ENCODE results near the gene CPNE4.

CPNE4 gene

DNA sequence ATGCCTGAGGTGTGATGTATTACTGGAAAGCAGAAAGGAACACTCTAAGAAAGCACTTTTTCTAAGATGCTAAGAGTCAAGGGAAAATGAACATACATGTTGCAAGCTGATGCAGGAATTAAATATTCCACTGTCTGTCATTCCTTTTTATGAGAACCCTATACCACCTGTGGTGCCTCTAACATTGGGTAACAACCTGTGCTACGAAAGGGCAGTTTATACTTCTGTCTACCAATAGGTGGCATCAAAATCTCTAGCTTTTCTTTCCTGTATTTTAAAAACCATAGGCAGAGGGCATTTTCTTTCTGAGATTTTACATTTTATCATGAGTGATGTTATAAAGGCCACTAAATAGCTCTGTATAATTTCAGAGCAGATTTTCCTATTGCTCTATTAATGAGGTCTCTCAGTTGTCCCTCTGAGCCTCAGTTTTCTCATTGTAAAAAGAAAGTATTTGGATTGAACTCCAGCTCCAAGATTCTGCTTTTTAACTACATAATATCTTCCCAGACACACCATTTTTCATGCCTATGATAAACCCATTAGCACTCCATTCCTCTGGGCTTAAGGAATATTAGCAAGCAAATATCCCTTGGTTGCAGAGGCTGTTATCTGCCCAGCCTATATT lies 3.5 kb upstream of the CPNE4 start:
- H3K36me3 ChIP-seq (ENCODE audit: control insufficient read depth, insufficient read depth, low read length), result no peaks in the 10 kb centered on the region
- H3K9me3 ChIP-seq (ENCODE audit: control insufficient read depth, insufficient read depth, low read length), result no peaks in the 10 kb centered on the region
- H3K4me1 ChIP-seq (ENCODE audit: control insufficient read depth, insufficient read depth, low read length), result no peaks in the 10 kb centered on the region
- no peak overlapping the region for H3K4me3 ChIP-seq (ENCODE audit: low read depth, low read length)
- H3K9ac ChIP-seq (ENCODE audit: low read depth, low read length), result no peak overlapping the region
- H3K27me3 ChIP-seq (ENCODE audit: control insufficient read depth, insufficient read depth, low read length), result peaks cover 29% of the 10 kb centered on the region

DNA sequence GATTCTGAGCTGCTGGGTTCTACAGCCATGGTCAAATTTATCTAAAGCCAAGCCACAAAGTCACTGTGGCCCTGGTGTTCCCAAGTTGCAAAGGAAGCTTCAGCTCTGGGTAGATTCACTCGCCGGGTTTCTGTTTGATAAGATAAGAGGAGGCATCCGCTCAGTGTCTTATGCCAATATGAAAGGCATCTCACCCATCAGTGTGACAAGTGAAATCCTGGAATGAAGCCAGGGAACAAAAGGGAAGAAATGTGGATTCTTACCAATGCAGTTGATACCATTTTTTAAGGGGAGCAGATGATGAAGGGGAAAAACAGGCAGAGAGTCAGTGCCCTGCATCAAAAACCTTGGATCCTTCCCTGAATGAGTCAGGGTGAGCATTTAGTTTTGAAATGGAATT lies 2.8 kb upstream of the CPNE4 start:
- H3K4me3 ChIP-seq (ENCODE audit: low read depth, low read length), result no peak overlapping the region
- no peaks in the 10 kb centered on the region for H3K36me3 ChIP-seq (ENCODE audit: control insufficient read depth, insufficient read depth, low read length)
- no peak overlapping the region for H3K9ac ChIP-seq (ENCODE audit: low read depth, low read length)
- no peaks in the 10 kb centered on the region for H3K9me3 ChIP-seq (ENCODE audit: control insufficient read depth, insufficient read depth, low read length)
- H3K27me3 ChIP-seq (ENCODE audit: control insufficient read depth, insufficient read depth, low read length), result peaks cover 37% of the 10 kb centered on the region
- H3K4me1 ChIP-seq (ENCODE audit: control insufficient read depth, insufficient read depth, low read length), result no peaks in the 10 kb centered on the region

DNA sequence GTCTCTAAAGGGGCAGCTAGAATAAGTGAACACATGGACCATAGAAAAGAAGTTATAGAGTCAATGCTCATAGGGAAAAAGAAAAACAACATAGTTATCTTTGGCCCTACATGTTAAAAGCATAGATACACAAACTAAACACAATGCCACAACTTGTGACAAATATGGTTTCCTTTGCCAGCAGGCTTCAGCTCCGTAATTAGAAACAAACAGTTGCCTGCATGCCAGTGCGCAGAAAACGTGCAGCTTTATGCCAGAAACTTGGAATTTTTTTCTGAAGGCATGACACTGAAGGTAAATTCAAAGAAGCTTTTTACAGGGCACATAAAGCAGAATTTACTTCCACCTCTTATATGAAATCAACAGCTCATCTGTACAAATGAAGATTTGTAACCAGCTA lies 2.2 kb upstream of the CPNE4 start:
- H3K9me3 ChIP-seq (ENCODE audit: control insufficient read depth, insufficient read depth, low read length), result no peaks in the 10 kb centered on the region
- no peak overlapping the region for H3K4me3 ChIP-seq (ENCODE audit: low read depth, low read length)
- no peaks in the 10 kb centered on the region for H3K36me3 ChIP-seq (ENCODE audit: control insufficient read depth, insufficient read depth, low read length)
- H3K27me3 ChIP-seq (ENCODE audit: control insufficient read depth, insufficient read depth, low read length), result peaks cover 42% of the 10 kb centered on the region
- no peak overlapping the region for H3K9ac ChIP-seq (ENCODE audit: low read depth, low read length)
- H3K4me1 ChIP-seq (ENCODE audit: control insufficient read depth, insufficient read depth, low read length), result no peaks in the 10 kb centered on the region

- no peaks in the 10 kb centered on the region for H3K36me3 ChIP-seq (ENCODE audit: control insufficient read depth, insufficient read depth, low read length)
- no peak overlapping the region for H3K9ac ChIP-seq (ENCODE audit: low read depth, low read length)
- peak overlapping the region; percentile 90 for H3K4me3 ChIP-seq (ENCODE audit: low read depth, low read length)
- no peaks in the 10 kb centered on the region for H3K9me3 ChIP-seq (ENCODE audit: control insufficient read depth, insufficient read depth, low read length)
- peaks cover 42% of the 10 kb centered on the region for H3K27me3 ChIP-seq (ENCODE audit: control insufficient read depth, insufficient read depth, low read length)
- no peaks in the 10 kb centered on the region for H3K4me1 ChIP-seq (ENCODE audit: control insufficient read depth, insufficient read depth, low read length)
Measured at GRCh38 chr3:132034097-132034485, 723 bp downstream of the CPNE4 start.

DNA sequence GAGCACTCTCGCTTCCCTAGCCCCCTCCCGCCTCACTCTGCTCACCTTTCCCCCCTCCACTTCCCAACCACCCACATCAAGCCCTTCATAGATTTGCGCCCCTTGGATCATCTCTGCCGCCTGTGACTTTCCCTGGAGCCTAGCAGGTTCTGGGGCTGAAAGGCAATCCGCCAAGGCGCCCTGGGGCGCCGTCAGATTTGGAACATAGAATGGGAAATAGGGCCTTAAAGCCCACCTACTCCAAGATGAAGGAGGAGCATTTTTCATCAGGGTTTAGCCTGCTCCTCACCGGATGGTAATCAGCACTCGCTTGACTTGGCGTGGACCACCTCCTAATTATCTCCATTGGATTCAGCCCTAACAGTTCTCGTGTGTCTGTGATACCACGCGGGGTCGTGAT lies 1.3 kb downstream of the CPNE4 start:
- H3K36me3 ChIP-seq (ENCODE audit: control insufficient read depth, insufficient read depth, low read length), result no peaks in the 10 kb centered on the region
- H3K9me3 ChIP-seq (ENCODE audit: control insufficient read depth, insufficient read depth, low read length), result no peaks in the 10 kb centered on the region
- no peak overlapping the region for H3K9ac ChIP-seq (ENCODE audit: low read depth, low read length)
- H3K27me3 ChIP-seq (ENCODE audit: control insufficient read depth, insufficient read depth, low read length), result peaks cover 42% of the 10 kb centered on the region
- peaks cover 3% of the 10 kb centered on the region for H3K4me1 ChIP-seq (ENCODE audit: control insufficient read depth, insufficient read depth, low read length)
- H3K4me3 ChIP-seq (ENCODE audit: low read depth, low read length), result peak overlapping the region; percentile 90

GRCh38 chr3:132032959-132033358 lies 1.9 kb downstream of the CPNE4 start:
- peaks cover 3% of the 10 kb centered on the region for H3K4me1 ChIP-seq (ENCODE audit: control insufficient read depth, insufficient read depth, low read length)
- no peaks in the 10 kb centered on the region for H3K9me3 ChIP-seq (ENCODE audit: control insufficient read depth, insufficient read depth, low read length)
- peaks cover 42% of the 10 kb centered on the region for H3K27me3 ChIP-seq (ENCODE audit: control insufficient read depth, insufficient read depth, low read length)
- H3K9ac ChIP-seq (ENCODE audit: low read depth, low read length), result no peak overlapping the region
- H3K36me3 ChIP-seq (ENCODE audit: control insufficient read depth, insufficient read depth, low read length), result no peaks in the 10 kb centered on the region
- H3K4me3 ChIP-seq (ENCODE audit: low read depth, low read length), result peak overlapping the region; percentile 90

- Histone ChIP-seq H3K4me3 (ENCODE audit: low read depth, low read length) (no peak overlapping the region), H3K27me3 (ENCODE audit: control insufficient read depth, insufficient read depth, low read length) (peaks cover 22% of the 10 kb centered on the region), H3K4me1 (ENCODE audit: control insufficient read depth, insufficient read depth, low read length) (peaks cover 3% of the 10 kb centered on the region), H3K9ac (ENCODE audit: low read depth, low read length) (no peak overlapping the region), H3K9me3 (ENCODE audit: control insufficient read depth, insufficient read depth, low read length) (no peaks in the 10 kb centered on the region), H3K36me3 (ENCODE audit: control insufficient read depth, insufficient read depth, low read length) (no peaks in the 10 kb centered on the region)
Measured at GRCh38 chr3:132029182-132029902, 5.5 kb downstream of the CPNE4 start.

DNA sequence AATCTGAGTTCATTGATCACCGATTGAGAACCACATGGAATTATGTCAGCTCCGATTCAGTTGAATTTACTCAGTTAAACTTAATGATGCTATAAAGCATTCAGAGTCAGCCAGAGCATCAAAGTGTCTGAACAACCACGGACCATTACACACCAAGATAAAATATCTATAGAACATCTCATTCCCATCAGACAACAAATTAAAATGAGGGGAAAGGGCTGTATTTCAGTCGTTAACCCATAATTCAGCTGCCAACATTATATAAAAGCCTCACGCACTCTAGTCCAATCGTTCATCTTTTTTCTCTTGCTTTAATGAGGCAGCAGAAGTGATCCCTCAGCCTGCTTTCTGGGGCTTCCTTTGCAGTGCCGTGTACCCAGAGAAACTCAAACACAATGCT lies 11.9 kb downstream of the CPNE4 start:
- no peak overlapping the region for H3K4me3 ChIP-seq (ENCODE audit: low read depth, low read length)
- no peaks in the 10 kb centered on the region for H3K27me3 ChIP-seq (ENCODE audit: control insufficient read depth, insufficient read depth, low read length)
- no peaks in the 10 kb centered on the region for H3K4me1 ChIP-seq (ENCODE audit: control insufficient read depth, insufficient read depth, low read length)
- H3K9me3 ChIP-seq (ENCODE audit: control insufficient read depth, insufficient read depth, low read length), result no peaks in the 10 kb centered on the region
- no peaks in the 10 kb centered on the region for H3K36me3 ChIP-seq (ENCODE audit: control insufficient read depth, insufficient read depth, low read length)
- H3K9ac ChIP-seq (ENCODE audit: low read depth, low read length), result no peak overlapping the region

GRCh38 chr3:132020058-132020457 lies 14.8 kb downstream of the CPNE4 start:
- Histone ChIP-seq H3K27me3 (ENCODE audit: control insufficient read depth, insufficient read depth, low read length) (no peaks in the 10 kb centered on the region), H3K9me3 (ENCODE audit: control insufficient read depth, insufficient read depth, low read length) (no peaks in the 10 kb centered on the region), H3K4me3 (ENCODE audit: low read depth, low read length) (no peak overlapping the region), H3K36me3 (ENCODE audit: control insufficient read depth, insufficient read depth, low read length) (no peaks in the 10 kb centered on the region), H3K9ac (ENCODE audit: low read depth, low read length) (no peak overlapping the region), H3K4me1 (ENCODE audit: control insufficient read depth, insufficient read depth, low read length) (no peaks in the 10 kb centered on the region)

DNA sequence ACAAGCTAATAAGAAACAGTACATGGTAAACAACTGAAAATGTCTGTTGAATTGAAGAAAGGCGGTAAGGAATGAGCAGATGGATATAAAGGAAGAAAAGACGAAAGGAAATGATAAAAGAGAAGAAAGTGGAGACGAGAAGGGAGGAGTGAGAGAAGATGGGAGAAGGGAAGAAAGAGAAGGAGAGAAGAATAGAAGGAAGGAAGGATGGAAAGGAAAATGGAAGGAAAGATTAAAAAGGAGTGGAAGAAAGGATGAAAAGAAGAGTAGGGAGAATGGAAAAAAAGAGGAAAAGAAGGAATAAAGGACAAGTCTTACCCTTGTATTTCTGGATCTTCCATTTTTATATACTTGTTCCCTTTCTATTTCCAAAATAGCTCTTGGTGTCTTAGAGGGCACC lies 17.7 kb downstream of the CPNE4 start:
- no peaks in the 10 kb centered on the region for H3K27me3 ChIP-seq (ENCODE audit: control insufficient read depth, insufficient read depth, low read length)
- no peaks in the 10 kb centered on the region for H3K36me3 ChIP-seq (ENCODE audit: control insufficient read depth, insufficient read depth, low read length)
- no peak overlapping the region for H3K9ac ChIP-seq (ENCODE audit: low read depth, low read length)

GRCh38 chr3:132016061-132017041 lies 18.5 kb downstream of the CPNE4 start:
- Histone ChIP-seq H3K4me3 (ENCODE audit: low read depth, low read length) (no peak overlapping the region), H3K36me3 (ENCODE audit: control insufficient read depth, insufficient read depth, low read length) (no peaks in the 10 kb centered on the region), H3K4me1 (ENCODE audit: control insufficient read depth, insufficient read depth, low read length) (no peaks in the 10 kb centered on the region), H3K27me3 (ENCODE audit: control insufficient read depth, insufficient read depth, low read length) (no peaks in the 10 kb centered on the region), H3K9ac (ENCODE audit: low read depth, low read length) (no peak overlapping the region), H3K9me3 (ENCODE audit: control insufficient read depth, insufficient read depth, low read length) (no peaks in the 10 kb centered on the region)

More for the DNA sequence above, 17.7 kb downstream of the CPNE4 start:
- Histone ChIP-seq H3K4me1 (ENCODE audit: control insufficient read depth, insufficient read depth, low read length) (no peaks in the 10 kb centered on the region), H3K9me3 (ENCODE audit: control insufficient read depth, insufficient read depth, low read length) (no peaks in the 10 kb centered on the region), H3K4me3 (ENCODE audit: low read depth, low read length) (no peak overlapping the region)
